ENCODE data around the gene CFDP1.

GRCh38 chr16:75354170-75354569, 79.1 kb downstream of the CFDP1 start:
- TF ChIP-seq CTCF (IDR thresholded peaks at IDR 0.05) (no peak), POLR2A (IDR thresholded peaks at IDR 0.05) (no peak)
